ENCODE data around the gene PPP1R37. TPM values are rescaled to one million over a fixed set of nuclear protein-coding genes. Genes with fewer than 3 reads are reported as not detected.

The PPP1R37 gene
- total and polyA plus RNA-seq, 2 of the 13 experiments (the other 11 are each of a cell fraction or from before 2014, with no cell fraction given), result 9.0 to 14.3 TPM

GRCh38 chr19:45160870-45161737 is 68.1 kb downstream of the PPP1R37 start, which contains the start of gene NKPD1 (continued):
- TF ChIP-seq REST (IDR thresholded peaks at IDR 0.05; ENCODE audit: borderline replicate concordance in 1 of 2, low read depth in 1 of 2, low read length in 2 of 2) (no peak), ZNF672 (CRISPR knock-in tag; IDR thresholded peaks at IDR 0.05) (no peak), AKNA (CRISPR knock-in tag; IDR thresholded peaks at IDR 0.05; ENCODE audit: borderline replicate concordance) (no peak), HBP1 (CRISPR knock-in tag; IDR thresholded peaks at IDR 0.05; ENCODE audit: low read depth) (no peak), ZNF280B (CRISPR knock-in tag; IDR thresholded peaks at IDR 0.05; ENCODE audit: borderline replicate concordance) (peak; percentile 1; the same call in 1 of the 2 replicates), NRL (CRISPR knock-in tag; IDR thresholded peaks at IDR 0.05; ENCODE audit: borderline replicate concordance) (no peak), ZNF607 (CRISPR knock-in tag; IDR thresholded peaks at IDR 0.05; ENCODE audit: borderline replicate concordance) (no peak), KMT2A (CRISPR knock-in tag; IDR thresholded peaks at IDR 0.05) (no peak), AGO1 (IDR thresholded peaks at IDR 0.05; ENCODE audit: low read depth, low read length, poor library complexity, severe bottlenecking) (no peak), ZFP36 (IDR thresholded peaks at IDR 0.05; ENCODE audit: borderline replicate concordance, low read depth, low read length, partially characterized antibody) (no peak), PHF8 (CRISPR knock-in tag; IDR thresholded peaks at IDR 0.05) (no peak), ZNF3 (CRISPR knock-in tag; IDR thresholded peaks at IDR 0.05) (no peak), ZBTB8A (CRISPR knock-in tag; IDR thresholded peaks at IDR 0.05; ENCODE audit: borderline replicate concordance, low read depth) (no peak), SNAPC5 (CRISPR knock-in tag; IDR thresholded peaks at IDR 0.05; ENCODE audit: borderline replicate concordance) (no peak)

All from HepG2 (cell line).